Measurements from ENCODE around the gene THYN1. TPM values are rescaled to one million over a fixed set of nuclear protein-coding genes. Genes with fewer than 3 reads are reported as not detected.
"Not testable (repeated sequence)": the region's sequence is repeated elsewhere in the genome, so short reads cannot be mapped to it uniquely, and the experiment has no call there.

The THYN1 gene
- total and polyA plus RNA-seq, 2 of the 13 experiments (the other 11 are each of a cell fraction or from before 2014, with no cell fraction given) = 36.1 to 87.6 TPM

GRCh38 chr11:134284349-134284748 is 31.2 kb upstream of the THYN1 start:
- POLR2A ChIA-PET; in situ Hi-C loops (cut with HindIII; ENCODE audit: extremely low pct_ligation_motif_present, low pct_unique_long_range_greater_than_20kb); H3K4me2 ChIP-seq (ENCODE audit: low read depth, low read length); DNase-seq (ENCODE audit: low spot score); H3K9ac ChIP-seq (ENCODE audit: insufficient read depth, low read depth, low read length); CTCF ChIA-PET (ENCODE audit: low intra/inter-chr PET ratio, low total read pairs); H3K4me3 ChIP-seq (replicated peaks in 1 of 3; ENCODE audit: insufficient read depth in 1 of 3, low read depth in 2 of 3, low read length in 3 of 3); H3K27ac ChIP-seq (ENCODE audit: extremely low read length, insufficient read depth, low read length); ATAC-seq; H3K9me3 ChIP-seq (ENCODE audit: low read length); H2AFZ ChIP-seq (ENCODE audit: low read length); H3K4me1 ChIP-seq (ENCODE audit: insufficient read depth, low read length); BruUV-seq (replicated peaks); H3K79me2 ChIP-seq (ENCODE audit: insufficient read depth, low read length); H3K36me3 ChIP-seq (replicated peaks in 1 of 2; ENCODE audit: control insufficient read depth in 1 of 2, insufficient read depth in 2 of 2, low read length in 2 of 2); intact Hi-C loops (cut with micrococcal nuclease; ENCODE audit: unreplicated experiment); FAIRE-seq; H4K20me1 ChIP-seq (ENCODE audit: insufficient read depth, low read length): not testable (repeated sequence)
- peaks cover 0 to 41% of the 10 kb centered on the region in 2 experiments; a peak in 4 of 5 replicates for H3K27me3 ChIP-seq (ENCODE audit: control insufficient read depth in 1 of 2, insufficient read depth in 2 of 2, low read length in 2 of 2)
- WGBS (ENCODE audit: low lambda C conversion rate) = 38% methylated on average over 5 of the region's 5 CpGs

- H3K36me3 ChIP-seq (replicated peaks in 1 of 2; ENCODE audit: control insufficient read depth in 1 of 2, insufficient read depth in 2 of 2, low read length in 2 of 2) = no peaks in the 10 kb centered on the region
- peaks cover 0 to 45% of the 10 kb centered on the region in 2 experiments; a peak in 4 of 5 replicates for H3K27me3 ChIP-seq (ENCODE audit: control insufficient read depth in 1 of 2, insufficient read depth in 2 of 2, low read length in 2 of 2)
- in situ Hi-C loops (cut with HindIII; ENCODE audit: extremely low pct_ligation_motif_present, low pct_unique_long_range_greater_than_20kb) = no loop called here
- ATAC-seq (no peak), DNase-seq (ENCODE audit: low spot score) (no peak), FAIRE-seq (no peak)
- WGBS (ENCODE audit: low lambda C conversion rate) = 28% methylated on average over 8 of the region's 16 CpGs
- CTCF ChIA-PET (ENCODE audit: low intra/inter-chr PET ratio, low total read pairs) = no interaction called here
- H3K9ac ChIP-seq (ENCODE audit: insufficient read depth, low read depth, low read length) = no peak overlapping the region
- H3K79me2 ChIP-seq (ENCODE audit: insufficient read depth, low read length) = no peaks in the 10 kb centered on the region
- H3K4me2 ChIP-seq (ENCODE audit: low read depth, low read length) = no peak overlapping the region
- no peak overlapping the region for H3K27ac ChIP-seq (ENCODE audit: extremely low read length, insufficient read depth, low read length)
- POLR2A ChIA-PET = no interaction called here
- no peaks in the 10 kb centered on the region for H3K4me1 ChIP-seq (ENCODE audit: insufficient read depth, low read length)
- H4K20me1 ChIP-seq (ENCODE audit: insufficient read depth, low read length) = no peaks in the 10 kb centered on the region
- no peaks in the 10 kb centered on the region for H3K9me3 ChIP-seq (ENCODE audit: low read length)
- no peak overlapping the region for H2AFZ ChIP-seq (ENCODE audit: low read length)
- no TSS peak for BruUV-seq (replicated peaks)
- intact Hi-C loops (cut with micrococcal nuclease; ENCODE audit: unreplicated experiment) = no loop called here
- no peak overlapping the region for H3K4me3 ChIP-seq (replicated peaks in 1 of 3; ENCODE audit: insufficient read depth in 1 of 3, low read depth in 2 of 3, low read length in 3 of 3)
- TF ChIP-seq, protein P1, sequence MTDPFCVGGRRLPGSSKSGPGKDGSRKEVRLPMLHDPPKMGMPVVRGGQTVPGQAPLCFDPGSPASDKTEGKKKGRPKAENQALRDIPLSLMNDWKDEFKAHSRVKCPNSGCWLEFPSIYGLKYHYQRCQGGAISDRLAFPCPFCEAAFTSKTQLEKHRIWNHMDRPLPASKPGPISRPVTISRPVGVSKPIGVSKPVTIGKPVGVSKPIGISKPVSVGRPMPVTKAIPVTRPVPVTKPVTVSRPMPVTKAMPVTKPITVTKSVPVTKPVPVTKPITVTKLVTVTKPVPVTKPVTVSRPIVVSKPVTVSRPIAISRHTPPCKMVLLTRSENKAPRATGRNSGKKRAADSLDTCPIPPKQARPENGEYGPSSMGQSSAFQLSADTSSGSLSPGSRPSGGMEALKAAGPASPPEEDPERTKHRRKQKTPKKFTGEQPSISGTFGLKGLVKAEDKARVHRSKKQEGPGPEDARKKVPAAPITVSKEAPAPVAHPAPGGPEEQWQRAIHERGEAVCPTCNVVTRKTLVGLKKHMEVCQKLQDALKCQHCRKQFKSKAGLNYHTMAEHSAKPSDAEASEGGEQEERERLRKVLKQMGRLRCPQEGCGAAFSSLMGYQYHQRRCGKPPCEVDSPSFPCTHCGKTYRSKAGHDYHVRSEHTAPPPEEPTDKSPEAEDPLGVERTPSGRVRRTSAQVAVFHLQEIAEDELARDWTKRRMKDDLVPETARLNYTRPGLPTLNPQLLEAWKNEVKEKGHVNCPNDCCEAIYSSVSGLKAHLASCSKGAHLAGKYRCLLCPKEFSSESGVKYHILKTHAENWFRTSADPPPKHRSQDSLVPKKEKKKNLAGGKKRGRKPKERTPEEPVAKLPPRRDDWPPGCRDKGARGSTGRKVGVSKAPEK (CRISPR knock-in tag; IDR thresholded peaks at IDR 0.05; ENCODE audit: borderline replicate concordance) = no peak
- TF ChIP-seq, protein P2, sequence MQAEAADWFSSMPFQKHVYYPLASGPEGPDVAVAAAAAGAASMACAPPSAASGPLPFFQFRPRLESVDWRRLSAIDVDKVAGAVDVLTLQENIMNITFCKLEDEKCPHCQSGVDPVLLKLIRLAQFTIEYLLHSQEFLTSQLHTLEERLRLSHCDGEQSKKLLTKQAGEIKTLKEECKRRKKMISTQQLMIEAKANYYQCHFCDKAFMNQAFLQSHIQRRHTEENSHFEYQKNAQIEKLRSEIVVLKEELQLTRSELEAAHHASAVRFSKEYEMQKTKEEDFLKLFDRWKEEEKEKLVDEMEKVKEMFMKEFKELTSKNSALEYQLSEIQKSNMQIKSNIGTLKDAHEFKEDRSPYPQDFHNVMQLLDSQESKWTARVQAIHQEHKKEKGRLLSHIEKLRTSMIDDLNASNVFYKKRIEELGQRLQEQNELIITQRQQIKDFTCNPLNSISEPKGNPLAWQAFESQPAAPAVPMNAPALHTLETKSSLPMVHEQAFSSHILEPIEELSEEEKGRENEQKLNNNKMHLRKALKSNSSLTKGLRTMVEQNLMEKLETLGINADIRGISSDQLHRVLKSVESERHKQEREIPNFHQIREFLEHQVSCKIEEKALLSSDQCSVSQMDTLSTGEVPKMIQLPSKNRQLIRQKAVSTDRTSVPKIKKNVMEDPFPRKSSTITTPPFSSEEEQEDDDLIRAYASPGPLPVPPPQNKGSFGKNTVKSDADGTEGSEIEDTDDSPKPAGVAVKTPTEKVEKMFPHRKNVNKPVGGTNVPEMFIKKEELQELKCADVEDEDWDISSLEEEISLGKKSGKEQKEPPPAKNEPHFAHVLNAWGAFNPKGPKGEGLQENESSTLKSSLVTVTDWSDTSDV (CRISPR knock-in tag; IDR thresholded peaks at IDR 0.05) = no peak
- TF ChIP-seq PAWR (CRISPR knock-in tag; IDR thresholded peaks at IDR 0.05; ENCODE audit: borderline replicate concordance) = no peak
- TF ChIP-seq ZNF850 (CRISPR knock-in tag; conservative IDR thresholded peaks at IDR 0.05) = no peak
- TF ChIP-seq, protein P3, sequence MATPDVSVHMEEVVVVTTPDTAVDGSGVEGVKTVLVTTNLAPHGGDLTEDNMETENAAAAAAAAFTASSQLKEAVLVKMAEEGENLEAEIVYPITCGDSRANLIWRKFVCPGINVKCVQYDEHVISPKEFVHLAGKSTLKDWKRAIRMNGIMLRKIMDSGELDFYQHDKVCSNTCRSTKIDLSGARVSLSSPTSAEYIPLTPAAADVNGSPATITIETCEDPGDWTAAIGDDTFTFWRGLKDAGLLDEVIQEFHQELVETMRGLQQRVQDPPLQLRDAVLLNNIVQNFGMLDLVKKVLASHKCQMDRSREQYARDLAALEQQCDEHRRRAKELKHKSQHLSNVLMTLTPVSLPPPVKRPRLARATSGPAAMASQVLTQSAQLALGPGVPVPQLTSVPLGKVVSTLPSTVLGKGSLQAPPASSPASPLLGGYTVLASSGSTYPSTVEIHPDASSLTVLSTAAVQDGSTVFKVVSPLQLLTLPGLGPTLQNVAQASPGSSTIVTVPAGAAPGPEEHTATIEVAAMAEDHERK (CRISPR knock-in tag; IDR thresholded peaks at IDR 0.05; ENCODE audit: low read depth) = no peak
- TF ChIP-seq YEATS2 (CRISPR knock-in tag; IDR thresholded peaks at IDR 0.05; ENCODE audit: borderline replicate concordance) = no peak
Observed at GRCh38 chr11:134283461-134284230, 30.5 kb upstream of the THYN1 start.
